Nephron (organoid): ENCODE measurements around the gene KIF25.

Experiments used
- H3K27ac Mint-ChIP-seq, 3 experiments: 2 replicates each; pipeline ENCODE4 v1.8.0; 2020; ENCODE audit warnings: mixed read lengths in 3 of 3, mild to moderate bottlenecking in 2 of 3, moderate library complexity in 1 of 3
- H3K27me3 Mint-ChIP-seq: 2 replicates; pipeline ENCODE4 v1.8.0; 2021; ENCODE audit warnings: low read depth, mild to moderate bottlenecking, moderate library complexity, mixed read lengths
- H3K36me3 Mint-ChIP-seq: 2 replicates; pipeline ENCODE4 v1.8.0; 2020; ENCODE audit warnings: low read depth, mixed read lengths
- H3K4me1 Mint-ChIP-seq: 2 replicates; pipeline ENCODE4 v1.8.0; 2020; ENCODE audit warnings: mixed read lengths
- H3K4me3 Mint-ChIP-seq, 3 experiments: 2 replicates each; pipeline ENCODE4 v1.8.0; 2020; ENCODE audit warnings: mild to moderate bottlenecking in 3 of 3, mixed read lengths in 3 of 3, moderate library complexity in 2 of 3
- H3K9me3 Mint-ChIP-seq: 2 replicates; pipeline ENCODE4 v1.8.0; 2020; ENCODE audit warnings: mixed read lengths
- TF ChIP-seq, protein P1 (sequence below), 3 experiments: fragments of 200-600 bp; sonication (generic); IDR thresholded peaks; one replicate each; pipeline ENCODE4 v1.5.0; 2021; ENCODE audit warnings: antibody characterized with exemption in 3 of 3; ENCODE audit not compliant: unreplicated experiment in 3 of 3

Gene KIF25

DNA sequence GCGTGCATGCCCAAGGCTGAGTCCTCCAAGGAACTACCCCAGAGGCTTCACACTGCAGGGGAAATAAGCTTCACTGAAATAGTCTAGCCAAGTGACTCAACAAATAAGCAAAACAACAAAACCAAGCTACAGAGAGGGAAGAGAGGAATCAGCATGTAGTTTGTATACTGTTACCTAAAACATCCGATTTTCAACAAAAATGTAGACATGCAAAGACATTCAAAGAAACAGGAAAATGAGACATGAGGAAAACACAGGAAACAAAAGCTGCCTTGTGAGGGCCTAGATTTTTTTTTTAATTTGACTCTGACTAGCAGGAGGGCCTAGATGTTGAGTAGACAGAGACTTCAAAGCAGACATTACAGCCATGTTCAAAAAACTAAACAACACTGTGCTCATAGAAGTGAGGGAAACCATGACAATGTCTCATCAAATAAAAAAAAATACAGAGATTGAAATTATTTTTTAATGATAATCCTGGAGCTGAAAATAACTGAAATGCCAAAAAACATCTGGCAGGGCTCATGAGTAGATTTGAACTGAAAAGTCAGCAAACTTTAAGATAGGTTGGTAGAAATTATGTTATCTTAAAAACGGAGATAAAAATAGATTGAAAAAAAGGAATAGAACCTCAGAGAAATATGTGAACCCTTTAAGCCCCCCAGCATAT, 16.4 kb upstream of the KIF25 start:
- Mint-ChIP-seq H3K27me3 (no peaks in the 10 kb centered on the region), H3K4me1 (peaks cover 6% of the 10 kb centered on the region), H3K9me3 (peaks cover 15% of the 10 kb centered on the region), H3K4me3 (no peak overlapping the region), H3K36me3 (no peaks in the 10 kb centered on the region), H3K27ac (peak overlapping the region in 2 of 3 experiments; percentile 0 to 19)
- TF ChIP-seq, protein P1, sequence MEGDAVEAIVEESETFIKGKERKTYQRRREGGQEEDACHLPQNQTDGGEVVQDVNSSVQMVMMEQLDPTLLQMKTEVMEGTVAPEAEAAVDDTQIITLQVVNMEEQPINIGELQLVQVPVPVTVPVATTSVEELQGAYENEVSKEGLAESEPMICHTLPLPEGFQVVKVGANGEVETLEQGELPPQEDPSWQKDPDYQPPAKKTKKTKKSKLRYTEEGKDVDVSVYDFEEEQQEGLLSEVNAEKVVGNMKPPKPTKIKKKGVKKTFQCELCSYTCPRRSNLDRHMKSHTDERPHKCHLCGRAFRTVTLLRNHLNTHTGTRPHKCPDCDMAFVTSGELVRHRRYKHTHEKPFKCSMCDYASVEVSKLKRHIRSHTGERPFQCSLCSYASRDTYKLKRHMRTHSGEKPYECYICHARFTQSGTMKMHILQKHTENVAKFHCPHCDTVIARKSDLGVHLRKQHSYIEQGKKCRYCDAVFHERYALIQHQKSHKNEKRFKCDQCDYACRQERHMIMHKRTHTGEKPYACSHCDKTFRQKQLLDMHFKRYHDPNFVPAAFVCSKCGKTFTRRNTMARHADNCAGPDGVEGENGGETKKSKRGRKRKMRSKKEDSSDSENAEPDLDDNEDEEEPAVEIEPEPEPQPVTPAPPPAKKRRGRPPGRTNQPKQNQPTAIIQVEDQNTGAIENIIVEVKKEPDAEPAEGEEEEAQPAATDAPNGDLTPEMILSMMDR (IDR thresholded peaks at IDR 0.05; ENCODE audit: unreplicated experiment in 3 of 3), result no peak

DNA sequence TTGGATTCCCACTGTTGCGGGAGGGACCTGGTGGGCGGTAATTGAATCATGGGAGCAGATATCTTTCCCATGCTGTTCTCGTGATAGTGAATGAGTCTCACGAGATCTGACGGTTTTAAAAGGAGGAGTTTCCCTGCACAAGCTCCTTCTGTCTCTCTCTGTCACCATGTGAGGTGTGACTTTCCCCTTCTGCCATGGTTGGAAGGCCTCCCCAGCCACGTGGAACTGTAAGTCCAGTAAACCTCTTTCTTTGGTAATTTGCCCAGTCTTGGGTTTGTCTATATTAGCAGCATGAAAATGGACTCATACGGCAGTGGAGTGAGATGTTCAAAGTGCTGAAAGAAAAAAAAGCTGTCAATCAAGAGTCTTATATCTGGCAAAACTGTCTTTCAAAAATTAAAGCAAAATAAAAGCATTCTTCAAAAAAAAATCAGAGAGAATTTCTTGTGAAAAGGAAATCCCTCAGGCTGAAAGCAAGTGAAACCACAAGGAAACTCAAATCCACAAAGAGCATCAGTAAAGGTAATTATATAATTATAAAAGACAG, 15.5 kb upstream of the KIF25 start:
- Mint-ChIP-seq H3K4me3 (no peak overlapping the region), H3K9me3 (peaks cover 15% of the 10 kb centered on the region), H3K27me3 (no peaks in the 10 kb centered on the region), H3K4me1 (peaks cover 6% of the 10 kb centered on the region), H3K27ac (no peak overlapping the region), H3K36me3 (no peaks in the 10 kb centered on the region)
- TF ChIP-seq, protein P1 (IDR thresholded peaks at IDR 0.05; ENCODE audit: unreplicated experiment in 3 of 3), result no peak

DNA sequence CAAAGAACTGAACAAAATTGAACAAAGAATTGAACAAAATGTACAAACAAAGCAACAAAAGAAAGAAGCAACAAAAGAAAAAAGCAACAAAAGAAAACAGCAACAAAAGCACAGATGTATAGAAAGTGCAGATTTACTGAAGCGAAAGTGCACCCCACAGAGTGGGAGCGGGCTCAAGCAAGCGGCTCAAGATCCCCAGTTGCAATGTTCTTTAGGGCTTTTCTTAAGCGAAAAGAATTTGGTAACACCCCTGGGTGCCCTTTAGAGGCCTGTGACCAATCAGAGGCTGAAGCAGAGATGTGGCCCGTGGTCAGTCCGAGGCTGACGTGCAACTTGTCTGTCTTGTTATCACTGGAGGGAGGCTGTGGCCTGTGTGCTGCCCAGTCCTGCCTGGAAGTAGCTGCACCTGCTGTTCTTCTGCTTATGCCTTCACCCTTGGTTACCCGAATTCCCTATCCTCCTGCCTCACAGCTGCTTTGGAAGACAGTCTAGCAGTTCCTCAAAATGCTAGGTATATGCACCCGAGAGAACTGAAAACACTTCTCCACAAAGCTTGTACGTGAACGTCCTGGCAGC, 13.2 kb upstream of the KIF25 start:
- H3K36me3 Mint-ChIP-seq, result peaks cover 6% of the 10 kb centered on the region
- TF ChIP-seq, protein P1 (IDR thresholded peaks at IDR 0.05; ENCODE audit: unreplicated experiment in 3 of 3), result no peak
- H3K9me3 Mint-ChIP-seq, result peaks cover 18% of the 10 kb centered on the region
- H3K4me3 Mint-ChIP-seq, result no peak overlapping the region
- peaks cover 6% of the 10 kb centered on the region for H3K4me1 Mint-ChIP-seq
- H3K27ac Mint-ChIP-seq, result no peak overlapping the region
- peaks cover 5% of the 10 kb centered on the region for H3K27me3 Mint-ChIP-seq

DNA sequence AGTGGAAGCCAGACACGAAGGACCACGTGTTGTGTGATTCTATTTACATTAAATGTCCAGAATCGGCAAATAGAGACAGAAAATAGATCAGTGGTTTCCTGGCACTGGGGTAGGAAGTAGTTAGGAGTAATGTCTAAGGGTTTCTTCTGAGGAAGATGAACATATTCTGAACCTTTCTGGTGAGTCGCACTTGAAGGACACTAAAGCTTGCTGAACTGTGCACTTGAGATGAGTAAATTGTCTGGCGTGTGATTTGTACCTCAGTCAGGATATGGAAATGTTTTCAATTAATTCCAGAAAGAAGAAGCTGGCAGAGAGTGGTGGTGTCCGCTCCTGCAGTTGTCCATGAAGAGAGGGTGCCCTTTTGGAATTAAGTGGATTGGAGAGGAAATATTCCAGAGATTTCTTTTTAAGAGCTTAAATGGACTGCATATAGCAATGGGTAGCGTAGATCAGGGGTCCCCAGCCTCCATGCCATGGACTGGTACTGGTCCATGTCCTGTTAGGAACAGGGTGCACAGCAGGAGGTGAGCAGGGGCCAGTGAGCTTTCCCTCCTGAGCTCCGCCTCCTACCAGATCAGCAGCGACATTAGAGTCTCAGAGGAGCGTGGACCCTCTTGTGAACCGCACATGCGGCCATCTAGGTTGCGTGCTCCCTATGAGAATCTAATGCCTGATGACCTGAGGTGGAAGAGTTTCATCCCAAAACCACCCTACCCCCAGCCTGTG, 12.4 kb upstream of the KIF25 start:
- peaks cover 18% of the 10 kb centered on the region for H3K9me3 Mint-ChIP-seq
- TF ChIP-seq, protein P1 (IDR thresholded peaks at IDR 0.05; ENCODE audit: unreplicated experiment in 3 of 3), result no peak
- peak overlapping the region in 1 of 3 experiments; percentile 41 for H3K27ac Mint-ChIP-seq
- peaks cover 5% of the 10 kb centered on the region for H3K27me3 Mint-ChIP-seq
- H3K36me3 Mint-ChIP-seq, result peaks cover 6% of the 10 kb centered on the region
- peaks cover 6% of the 10 kb centered on the region for H3K4me1 Mint-ChIP-seq
- H3K4me3 Mint-ChIP-seq, result no peak overlapping the region

DNA sequence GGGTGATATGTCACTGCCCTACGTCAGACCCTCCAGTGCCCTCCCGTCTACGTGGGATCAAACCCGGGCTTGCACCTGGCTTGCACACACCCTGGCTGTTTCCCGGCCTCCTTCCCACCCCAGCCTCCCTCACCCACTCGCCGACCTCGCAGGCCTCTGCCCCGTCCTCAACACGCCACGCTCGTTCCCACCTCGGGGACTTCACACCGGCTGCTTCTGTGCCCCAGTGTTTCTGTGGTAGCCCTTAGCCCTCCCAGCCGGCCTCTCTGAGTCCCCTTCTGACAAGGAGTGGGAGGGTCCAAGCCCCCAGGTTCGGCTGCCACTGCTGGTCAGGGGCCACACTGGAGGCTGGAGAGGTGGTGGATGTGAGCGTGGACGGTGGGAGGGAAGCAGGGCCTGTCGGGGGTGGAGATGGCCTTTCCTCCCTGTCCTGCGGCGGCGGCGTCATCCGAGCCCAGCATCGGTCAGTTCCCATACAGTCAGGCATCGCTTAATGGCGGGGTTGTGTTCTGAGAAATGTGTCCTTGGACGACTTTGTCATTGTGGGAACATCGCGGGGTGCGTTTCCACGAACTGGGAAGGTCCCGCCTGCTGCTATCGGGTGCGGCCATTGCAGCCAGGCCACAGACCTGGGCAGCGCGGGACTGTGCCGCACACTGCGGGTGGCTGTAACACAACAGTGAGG, 11.4 kb upstream of the KIF25 start:
- H3K4me3 Mint-ChIP-seq, result no peak overlapping the region

More for the DNA sequence above, 11.4 kb upstream of the KIF25 start:
- TF ChIP-seq, protein P1 (IDR thresholded peaks at IDR 0.05; ENCODE audit: unreplicated experiment in 3 of 3), result no peak
- H3K36me3 Mint-ChIP-seq, result peaks cover 6% of the 10 kb centered on the region
- H3K9me3 Mint-ChIP-seq, result peaks cover 18% of the 10 kb centered on the region
- peaks cover under 1% of the 10 kb centered on the region for H3K4me1 Mint-ChIP-seq
- H3K27ac Mint-ChIP-seq, result no peak overlapping the region
- H3K27me3 Mint-ChIP-seq, result peaks cover 5% of the 10 kb centered on the region
